Measurements from ENCODE around the gene POLH. TPM values are rescaled to one million over a fixed set of nuclear protein-coding genes. Genes with fewer than 3 reads are reported as not detected.

POLH gene
- total and polyA plus RNA-seq, 12 donors: 1.5 to 25.0 (median 13.3) TPM

DNA sequence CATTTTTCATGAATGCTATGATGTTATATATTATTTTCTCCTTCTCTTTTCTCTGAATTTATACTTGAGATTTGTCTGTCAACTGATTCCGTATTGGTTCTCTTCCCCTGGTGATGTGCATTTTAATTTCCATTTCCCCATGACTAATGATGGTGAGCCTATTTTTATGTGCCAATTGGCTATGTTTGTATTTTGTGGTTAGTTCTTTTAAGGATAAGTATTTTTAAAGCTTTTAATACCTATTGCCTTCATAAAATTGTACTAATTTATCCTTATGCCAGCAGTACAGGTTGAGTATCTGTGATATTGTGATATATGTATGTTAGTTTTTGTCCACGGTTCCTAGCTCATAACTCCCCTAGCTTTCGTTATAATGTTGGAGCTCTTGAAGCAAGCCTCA lies 2.8 kb downstream of the POLH start:
- peaks cover 0 to 8% of the 10 kb centered on the region in 2 donors for H3K36me3 ChIP-seq (replicated peaks in 1 of 2)
- H3K27ac ChIP-seq: no peak overlapping the region
- DNase-seq: no peak
- H3K9me3 ChIP-seq (replicated peaks in 1 of 3): no peaks in the 10 kb centered on the region
- peaks cover 19 to 26% of the 10 kb centered on the region in 2 donors for H3K4me1 ChIP-seq (replicated peaks in 1 of 2)
- intact Hi-C loops (cut with DNase I): loop anchor here in 1 of 2 donors (10.0 kb wide), 1 partner anchor 54 kb away; no protein-coding TSS in a partner anchor
- H3K4me3 ChIP-seq: no peak overlapping the region
- no peaks in the 10 kb centered on the region for H3K27me3 ChIP-seq
- 87 to 89% (median 88%) methylated on average over 3 of the region's 3 CpGs for WGBS, 4 donors
- no peak for TF ChIP-seq POLR2A (IDR thresholded peaks at IDR 0.05)
- TF ChIP-seq, protein P1, sequence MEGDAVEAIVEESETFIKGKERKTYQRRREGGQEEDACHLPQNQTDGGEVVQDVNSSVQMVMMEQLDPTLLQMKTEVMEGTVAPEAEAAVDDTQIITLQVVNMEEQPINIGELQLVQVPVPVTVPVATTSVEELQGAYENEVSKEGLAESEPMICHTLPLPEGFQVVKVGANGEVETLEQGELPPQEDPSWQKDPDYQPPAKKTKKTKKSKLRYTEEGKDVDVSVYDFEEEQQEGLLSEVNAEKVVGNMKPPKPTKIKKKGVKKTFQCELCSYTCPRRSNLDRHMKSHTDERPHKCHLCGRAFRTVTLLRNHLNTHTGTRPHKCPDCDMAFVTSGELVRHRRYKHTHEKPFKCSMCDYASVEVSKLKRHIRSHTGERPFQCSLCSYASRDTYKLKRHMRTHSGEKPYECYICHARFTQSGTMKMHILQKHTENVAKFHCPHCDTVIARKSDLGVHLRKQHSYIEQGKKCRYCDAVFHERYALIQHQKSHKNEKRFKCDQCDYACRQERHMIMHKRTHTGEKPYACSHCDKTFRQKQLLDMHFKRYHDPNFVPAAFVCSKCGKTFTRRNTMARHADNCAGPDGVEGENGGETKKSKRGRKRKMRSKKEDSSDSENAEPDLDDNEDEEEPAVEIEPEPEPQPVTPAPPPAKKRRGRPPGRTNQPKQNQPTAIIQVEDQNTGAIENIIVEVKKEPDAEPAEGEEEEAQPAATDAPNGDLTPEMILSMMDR (IDR thresholded peaks at IDR 0.05): no peak

DNA sequence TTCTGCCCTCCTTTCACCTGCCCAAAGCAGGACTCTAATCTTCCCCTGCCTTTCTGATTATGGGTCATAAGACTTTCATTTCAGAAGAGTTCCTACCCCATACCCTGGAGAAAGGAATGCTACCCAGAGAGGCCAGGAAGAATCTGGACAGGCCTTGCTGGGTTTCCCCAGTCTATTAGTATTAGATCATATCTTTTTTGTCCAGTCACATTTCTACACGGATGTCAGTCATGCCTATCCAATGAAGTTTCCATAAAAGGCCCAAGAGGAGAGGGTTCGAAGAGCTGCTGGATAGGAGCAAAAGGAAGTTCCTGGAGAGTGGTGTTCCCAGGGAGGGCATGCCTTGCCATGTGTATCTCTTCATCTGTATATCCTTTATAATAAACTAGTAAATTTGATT lies 3.2 kb downstream of the POLH start:
- WGBS, 4 donors: 73 to 91% (median 78%) methylated on average over 2 of the region's 2 CpGs
- no peak overlapping the region for H3K27ac ChIP-seq
- H3K9me3 ChIP-seq (replicated peaks in 1 of 3): no peaks in the 10 kb centered on the region
- H3K4me1 ChIP-seq (replicated peaks in 1 of 2): peaks cover 19 to 26% of the 10 kb centered on the region in 2 donors
- no peak for TF ChIP-seq POLR2A (IDR thresholded peaks at IDR 0.05)
- TF ChIP-seq, protein P1 (IDR thresholded peaks at IDR 0.05): no peak
- no peak for DNase-seq
- intact Hi-C loops (cut with DNase I): loop anchor here in 1 of 2 donors (10.0 kb wide), 1 partner anchor 54 kb away; no protein-coding TSS in a partner anchor
- no peak overlapping the region for H3K4me3 ChIP-seq
- H3K36me3 ChIP-seq (replicated peaks in 1 of 2): peaks cover 0 to 12% of the 10 kb centered on the region in 2 donors
- H3K27me3 ChIP-seq: no peaks in the 10 kb centered on the region

DNA sequence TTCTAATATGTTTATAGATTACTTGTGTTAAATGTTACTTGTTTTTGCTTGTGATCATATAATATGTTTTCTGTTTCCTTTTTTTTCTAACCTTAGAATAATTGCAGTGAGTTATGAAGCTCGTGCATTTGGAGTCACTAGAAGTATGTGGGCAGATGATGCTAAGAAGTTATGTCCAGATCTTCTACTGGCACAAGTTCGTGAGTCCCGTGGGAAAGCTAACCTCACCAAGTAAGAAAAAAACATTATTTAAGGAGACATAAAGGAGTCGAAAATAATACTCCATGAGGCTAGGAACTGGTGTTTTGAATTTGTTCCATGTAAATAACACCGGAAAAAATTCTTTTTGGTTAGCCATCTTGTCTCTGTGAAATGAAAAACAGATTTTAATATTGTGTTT lies 6.9 kb downstream of the POLH start:
- H3K9me3 ChIP-seq (replicated peaks in 1 of 3): no peaks in the 10 kb centered on the region
- TF ChIP-seq POLR2A (IDR thresholded peaks at IDR 0.05): no peak
- TF ChIP-seq, protein P1 (IDR thresholded peaks at IDR 0.05): no peak
- DNase-seq: no peak
- 87 to 91% (median 88%) methylated on average over 5 of the region's 5 CpGs for WGBS, 4 donors
- intact Hi-C loops (cut with DNase I): no loop called here
- no peak overlapping the region for H3K4me3 ChIP-seq
- peaks cover 0 to 7% of the 10 kb centered on the region in 2 donors for H3K4me1 ChIP-seq (replicated peaks in 1 of 2)
- H3K36me3 ChIP-seq (replicated peaks in 1 of 2): peaks cover 0 to 40% of the 10 kb centered on the region in 2 donors
- H3K27me3 ChIP-seq: no peaks in the 10 kb centered on the region
- no peak overlapping the region for H3K27ac ChIP-seq

DNA sequence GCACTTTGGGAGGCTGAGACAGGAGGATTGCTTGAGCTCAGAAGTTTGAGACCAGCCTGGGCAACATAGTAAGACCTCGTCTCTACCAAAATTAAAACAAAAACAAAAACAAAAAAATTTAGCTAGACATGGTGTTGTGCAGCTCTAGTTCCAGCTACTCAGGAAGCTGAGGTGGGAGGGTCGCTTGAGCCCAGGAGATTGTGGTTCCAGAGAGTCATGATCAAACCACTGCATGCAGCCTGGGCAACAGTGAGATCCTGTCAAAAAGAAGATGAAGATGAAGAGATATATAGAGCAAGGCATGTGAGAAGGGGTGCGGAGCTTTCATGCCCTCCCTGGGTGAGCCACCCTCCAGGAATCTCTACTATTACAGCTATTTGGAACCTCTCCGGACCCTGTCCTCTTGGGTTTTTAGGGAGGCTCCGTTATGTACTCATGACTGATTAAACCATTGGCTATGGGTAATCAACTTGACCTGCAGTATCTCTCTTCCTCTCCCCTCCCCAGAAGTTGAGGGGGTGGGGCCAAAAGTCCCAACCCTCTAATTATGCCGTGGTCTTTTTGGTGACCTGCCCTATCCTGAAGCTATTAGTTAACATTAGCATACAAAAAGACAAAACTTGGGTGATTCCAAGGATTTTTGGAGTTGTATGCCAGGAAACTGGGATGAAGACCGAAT lies 9.0 kb downstream of the POLH start:
- H3K4me1 ChIP-seq (replicated peaks in 1 of 2): no peaks in the 10 kb centered on the region
- no peaks in the 10 kb centered on the region for H3K9me3 ChIP-seq (replicated peaks in 1 of 3)
- H3K36me3 ChIP-seq (replicated peaks in 1 of 2): peaks cover 0 to 51% of the 10 kb centered on the region in 2 donors
- no peaks in the 10 kb centered on the region for H3K27me3 ChIP-seq
- H3K4me3 ChIP-seq: no peak overlapping the region
- TF ChIP-seq POLR2A (IDR thresholded peaks at IDR 0.05): no peak
- TF ChIP-seq, protein P1 (IDR thresholded peaks at IDR 0.05): no peak
- no peak for DNase-seq
- no peak overlapping the region for H3K27ac ChIP-seq
- intact Hi-C loops (cut with DNase I): no loop called here
- 88 to 94% (median 92%) methylated on average over 7 of the region's 7 CpGs for WGBS, 4 donors
